Fibroblast of mammary gland (primary cell): ENCODE results near the gene IL20.

ENCODE experiments used
- DNase-seq: peaks from one replicate; pipeline ENCODE4 v3.0.0-alpha.2; 2010; ENCODE audit warnings: low read depth
- H3K4me3 ChIP-seq: 2 replicates; pipeline ENCODE4 v1.5.1; 2011; ENCODE audit warnings: low read depth, mild to moderate bottlenecking, low read length, moderate library complexity; ENCODE audit not compliant: control insufficient read depth
- CTCF ChIP-seq: conservative IDR thresholded peaks from 2 replicates; pipeline ENCODE4 v1.5.1; 2011; ENCODE audit warnings: low read depth, low read length, inconsistent platforms; ENCODE audit not compliant: control insufficient read depth, insufficient read depth

The IL20 gene

GRCh38 chr1:206898089-206898914 lies 32.9 kb downstream of the IL20 start:
- DNase-seq: peak; percentile 71

GRCh38 chr1:206898915-206899431 lies 33.5 kb downstream of the IL20 start:
- DNase-seq: no peak
- no peak for TF ChIP-seq CTCF

More at GRCh38 chr1:206898089-206898914, 32.9 kb downstream of the IL20 start:
- TF ChIP-seq CTCF: no peak
- no peak overlapping the region for H3K4me3 ChIP-seq

GRCh38 chr1:206899717-206900116 lies 34.3 kb downstream of the IL20 start:
- no peak for DNase-seq
- no peak overlapping the region for H3K4me3 ChIP-seq
- no peak for TF ChIP-seq CTCF

More at GRCh38 chr1:206898915-206899431, 33.5 kb downstream of the IL20 start:
- no peak overlapping the region for H3K4me3 ChIP-seq

GRCh38 chr1:206900149-206900548 lies 34.7 kb downstream of the IL20 start:
- no peak for TF ChIP-seq CTCF
- no peak overlapping the region for H3K4me3 ChIP-seq
- DNase-seq: no peak

- no peak overlapping the region for H3K4me3 ChIP-seq
- TF ChIP-seq CTCF: no peak
- no peak for DNase-seq
Measured at GRCh38 chr1:206901944-206902343, 36.5 kb downstream of the IL20 start.

- TF ChIP-seq CTCF: no peak
- H3K4me3 ChIP-seq: no peak overlapping the region
- no peak for DNase-seq
Measured at GRCh38 chr1:206902702-206903101, 37.3 kb downstream of the IL20 start.
